Liver (tissue), 9 donors: ENCODE measurements around the gene PAPSS1. TPM values are rescaled to one million over a fixed set of nuclear protein-coding genes. Genes with fewer than 3 reads are reported as not detected.

Experiments
- DNase-seq: peaks from one replicate; pipeline ENCODE4 v3.0.0-alpha.2; 2017; ENCODE audit warnings: low spot score
- H3K27ac ChIP-seq, 2 donors: one replicate each; pipeline ENCODE4 v1.7.0; 2013; ENCODE audit warnings: inconsistent platforms in 2 of 2, low read length in 2 of 2, control low read depth in 1 of 2, low read depth in 1 of 2, mild to moderate bottlenecking in 1 of 2
- H3K27me3 ChIP-seq, 4 donors: one replicate each; pipeline versions ENCODE4 v1.6.1 to v1.7.0; 2013; ENCODE audit warnings: low read length in 3 of 4, inconsistent platforms in 1 of 4, mild to moderate bottlenecking in 1 of 4, moderate library complexity in 1 of 4; ENCODE audit not compliant: control insufficient read depth in 4 of 4, insufficient read depth in 4 of 4
- H3K36me3 ChIP-seq, 4 donors: one replicate each; pipeline versions ENCODE4 v1.6.1 to v1.7.0; 2013; ENCODE audit warnings: low read length in 3 of 4, mild to moderate bottlenecking in 3 of 4, low read depth in 1 of 4, moderate library complexity in 1 of 4; ENCODE audit not compliant: control insufficient read depth in 4 of 4, insufficient read depth in 3 of 4
- H3K4me1 ChIP-seq, 4 donors: one replicate each; pipeline versions ENCODE4 v1.6.1 to v1.7.0; 2013; ENCODE audit warnings: low read length in 3 of 4, mild to moderate bottlenecking in 3 of 4, moderate library complexity in 1 of 4; ENCODE audit not compliant: control insufficient read depth in 4 of 4, insufficient read depth in 4 of 4
- H3K4me3 ChIP-seq, 3 donors: one replicate each; pipeline versions ENCODE4 v1.6.1 to v1.7.0; 2013; ENCODE audit warnings: low read length in 3 of 3, control low read depth in 1 of 3, low read depth in 1 of 3, mild to moderate bottlenecking in 1 of 3
- H3K9ac ChIP-seq, 2 donors: one replicate each; pipeline ENCODE4 v1.7.0; 2013; ENCODE audit warnings: low read length in 2 of 2, mild to moderate bottlenecking in 2 of 2, moderate library complexity in 2 of 2, control low read depth in 1 of 2, low read depth in 1 of 2
- H3K9me3 ChIP-seq, 4 donors: one replicate each; pipeline versions ENCODE4 v1.6.1 to v1.7.0; 2013; ENCODE audit warnings: low read length in 3 of 4; ENCODE audit not compliant: control insufficient read depth in 4 of 4
- EGR1 ChIP-seq, 2 donors: IDR thresholded peaks; 2 replicates each; pipeline ENCODE4 v1.6.1; 2016 to 2018; ENCODE audit warnings: antibody characterized with exemption in 2 of 2, low read depth in 2 of 2
- FOXA1 ChIP-seq: IDR thresholded peaks from 2 replicates; pipeline ENCODE4 v1.6.1; 2016; ENCODE audit warnings: antibody characterized with exemption
- FOXA2 ChIP-seq: IDR thresholded peaks from 2 replicates; pipeline ENCODE4 v1.6.1; 2016; ENCODE audit warnings: antibody characterized with exemption
- HNF4A ChIP-seq, 2 donors: conservative IDR thresholded peaks; 2 replicates each; pipeline ENCODE4 v1.6.1; 2016; ENCODE audit warnings: antibody characterized with exemption in 2 of 2, mild to moderate bottlenecking in 2 of 2
- HNF4G ChIP-seq: IDR thresholded peaks from 2 replicates; pipeline ENCODE4 v1.6.1; 2016; ENCODE audit warnings: antibody characterized with exemption
- JUND ChIP-seq, 2 donors: IDR thresholded peaks; 2 replicates each; pipeline ENCODE4 v1.6.1; 2016; ENCODE audit warnings: antibody characterized with exemption in 2 of 2
- NR2F2 ChIP-seq: IDR thresholded peaks from 2 replicates; pipeline ENCODE4 v1.6.1; 2016; ENCODE audit warnings: antibody characterized with exemption
- RAD21 ChIP-seq, 2 donors: IDR thresholded peaks; 2 replicates each; pipeline ENCODE4 v1.6.1; 2016; ENCODE audit warnings: antibody characterized with exemption in 2 of 2, mild to moderate bottlenecking in 2 of 2
- RXRA ChIP-seq, 2 donors: IDR thresholded peaks; 2 replicates each; pipeline ENCODE4 v1.6.1; 2017 to 2018; ENCODE audit warnings: antibody characterized with exemption in 2 of 2, mild to moderate bottlenecking in 1 of 2
- SP1 ChIP-seq: IDR thresholded peaks from 2 replicates; pipeline ENCODE4 v1.6.1; 2018; ENCODE audit warnings: antibody characterized with exemption, mild to moderate bottlenecking
- TAF1 ChIP-seq: conservative IDR thresholded peaks from 2 replicates; pipeline ENCODE4 v1.6.1; 2016; ENCODE audit warnings: antibody characterized with exemption, mild to moderate bottlenecking
- WGBS: extraction: QIAGEN DNeasy Blood & Tissue Kit; methylation state at CpG from one replicate; pipeline ENCODE4 v1.1.7; 2013; 5-methylcytosine and 5-hydroxymethylcytosine counted together
- polyA plus RNA-seq, 2 donors: library from polyadenylated mRNA; stranded (reverse) in 1 of 2; unstranded in 1 of 2; fragments of 200-250 nt in 1 of 2; fragments of >200 nt in 1 of 2; fragmentation: Nextera tagmentation in 1 of 2; extraction: Ambion mirVana in 1 of 2; gene quantifications; one replicate each; pipeline versions ENCODE4 v1.2.1 to v1.2.3, GENCODE V29; 2013 to 2015
- total RNA-seq, 2 donors: library from RNA; depleted of rRNA; stranded (reverse); fragments of >200 nt; gene quantifications; one replicate each; pipeline ENCODE4 v1.2.3, GENCODE V29; 2014
- TF ChIP-seq, protein P1 (sequence below): IDR thresholded peaks from 2 replicates; pipeline ENCODE4 v1.6.1; 2016; ENCODE audit warnings: antibody characterized with exemption
- TF ChIP-seq, protein P2 (sequence below): IDR thresholded peaks from 2 replicates; pipeline ENCODE4 v1.6.1; 2016; ENCODE audit warnings: antibody characterized with exemption
- TF ChIP-seq, protein P3 (sequence below): IDR thresholded peaks from 2 replicates; pipeline ENCODE4 v1.6.1; 2016; ENCODE audit warnings: antibody characterized with exemption
- TF ChIP-seq, protein P4 (sequence below): fragments of 150-350 bp; IDR thresholded peaks from 2 replicates; pipeline ENCODE4 v1.5.1; 2017; ENCODE audit warnings: improper control_type of control experiment, low read depth, low read length; ENCODE audit not compliant: missing input control
- donor health status: healthy.
- donor health status: healthy.
- donor health status: healthy.
- donor health status: healthy.
- donor health status: healthy.

PAPSS1 gene
- total and polyA plus RNA-seq, 4 donors: 5.7 to 17.8 (median 6.0) TPM

DNA sequence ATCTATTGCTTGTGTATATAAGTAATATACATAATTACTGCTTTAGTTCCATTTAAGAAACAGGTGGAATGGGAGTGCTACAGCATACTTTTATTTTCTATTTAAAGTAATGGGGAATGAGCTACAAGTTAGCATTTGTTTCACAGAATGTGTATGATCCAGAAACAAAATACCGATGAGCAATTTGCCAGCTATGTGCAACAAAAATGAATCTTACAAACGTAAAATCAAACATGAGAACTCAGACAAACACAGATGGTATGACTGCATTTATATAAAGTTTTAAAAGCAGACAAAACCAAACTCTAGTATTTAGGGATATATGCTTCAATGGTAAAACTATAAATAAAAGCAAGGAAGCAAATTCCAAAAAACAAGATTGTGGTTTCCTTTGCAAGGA is 141.7 kb downstream of the PAPSS1 start:
- no peaks in the 10 kb centered on the region for H3K27me3 ChIP-seq
- TF ChIP-seq, protein P1, sequence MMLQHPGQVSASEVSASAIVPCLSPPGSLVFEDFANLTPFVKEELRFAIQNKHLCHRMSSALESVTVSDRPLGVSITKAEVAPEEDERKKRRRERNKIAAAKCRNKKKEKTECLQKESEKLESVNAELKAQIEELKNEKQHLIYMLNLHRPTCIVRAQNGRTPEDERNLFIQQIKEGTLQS: no peak
- no peak for TF ChIP-seq FOXA1
- TF ChIP-seq TAF1: no peak
- TF ChIP-seq EGR1 (IDR thresholded peaks at IDR 0.05; ENCODE audit: low read depth in 2 of 2): no peak
- TF ChIP-seq, protein P2, sequence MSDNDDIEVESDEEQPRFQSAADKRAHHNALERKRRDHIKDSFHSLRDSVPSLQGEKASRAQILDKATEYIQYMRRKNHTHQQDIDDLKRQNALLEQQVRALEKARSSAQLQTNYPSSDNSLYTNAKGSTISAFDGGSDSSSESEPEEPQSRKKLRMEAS: no peak
- no peak for TF ChIP-seq JUND (IDR thresholded peaks at IDR 0.05)
- no peak for TF ChIP-seq NR2F2
- TF ChIP-seq, protein P3, sequence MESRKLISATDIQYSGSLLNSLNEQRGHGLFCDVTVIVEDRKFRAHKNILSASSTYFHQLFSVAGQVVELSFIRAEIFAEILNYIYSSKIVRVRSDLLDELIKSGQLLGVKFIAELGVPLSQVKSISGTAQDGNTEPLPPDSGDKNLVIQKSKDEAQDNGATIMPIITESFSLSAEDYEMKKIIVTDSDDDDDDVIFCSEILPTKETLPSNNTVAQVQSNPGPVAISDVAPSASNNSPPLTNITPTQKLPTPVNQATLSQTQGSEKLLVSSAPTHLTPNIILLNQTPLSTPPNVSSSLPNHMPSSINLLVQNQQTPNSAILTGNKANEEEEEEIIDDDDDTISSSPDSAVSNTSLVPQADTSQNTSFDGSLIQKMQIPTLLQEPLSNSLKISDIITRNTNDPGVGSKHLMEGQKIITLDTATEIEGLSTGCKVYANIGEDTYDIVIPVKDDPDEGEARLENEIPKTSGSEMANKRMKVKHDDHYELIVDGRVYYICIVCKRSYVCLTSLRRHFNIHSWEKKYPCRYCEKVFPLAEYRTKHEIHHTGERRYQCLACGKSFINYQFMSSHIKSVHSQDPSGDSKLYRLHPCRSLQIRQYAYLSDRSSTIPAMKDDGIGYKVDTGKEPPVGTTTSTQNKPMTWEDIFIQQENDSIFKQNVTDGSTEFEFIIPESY: no peak
- TF ChIP-seq FOXA2: no peak
- TF ChIP-seq HNF4G: no peak
- TF ChIP-seq RXRA (IDR thresholded peaks at IDR 0.05): no peak
- TF ChIP-seq, protein P4, sequence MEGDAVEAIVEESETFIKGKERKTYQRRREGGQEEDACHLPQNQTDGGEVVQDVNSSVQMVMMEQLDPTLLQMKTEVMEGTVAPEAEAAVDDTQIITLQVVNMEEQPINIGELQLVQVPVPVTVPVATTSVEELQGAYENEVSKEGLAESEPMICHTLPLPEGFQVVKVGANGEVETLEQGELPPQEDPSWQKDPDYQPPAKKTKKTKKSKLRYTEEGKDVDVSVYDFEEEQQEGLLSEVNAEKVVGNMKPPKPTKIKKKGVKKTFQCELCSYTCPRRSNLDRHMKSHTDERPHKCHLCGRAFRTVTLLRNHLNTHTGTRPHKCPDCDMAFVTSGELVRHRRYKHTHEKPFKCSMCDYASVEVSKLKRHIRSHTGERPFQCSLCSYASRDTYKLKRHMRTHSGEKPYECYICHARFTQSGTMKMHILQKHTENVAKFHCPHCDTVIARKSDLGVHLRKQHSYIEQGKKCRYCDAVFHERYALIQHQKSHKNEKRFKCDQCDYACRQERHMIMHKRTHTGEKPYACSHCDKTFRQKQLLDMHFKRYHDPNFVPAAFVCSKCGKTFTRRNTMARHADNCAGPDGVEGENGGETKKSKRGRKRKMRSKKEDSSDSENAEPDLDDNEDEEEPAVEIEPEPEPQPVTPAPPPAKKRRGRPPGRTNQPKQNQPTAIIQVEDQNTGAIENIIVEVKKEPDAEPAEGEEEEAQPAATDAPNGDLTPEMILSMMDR: no peak
- TF ChIP-seq HNF4A (conservative IDR thresholded peaks at IDR 0.05): no peak
- TF ChIP-seq RAD21 (IDR thresholded peaks at IDR 0.05): no peak
- no peak overlapping the region for H3K4me3 ChIP-seq
- H3K4me1 ChIP-seq: no peaks in the 10 kb centered on the region
- H3K27ac ChIP-seq: no peak overlapping the region
- no peaks in the 10 kb centered on the region for H3K36me3 ChIP-seq
- no peaks in the 10 kb centered on the region for H3K9me3 ChIP-seq
- WGBS: 87% methylated on average over 2 of the region's 2 CpGs
- no peak overlapping the region for H3K9ac ChIP-seq
- no peak for DNase-seq

DNA sequence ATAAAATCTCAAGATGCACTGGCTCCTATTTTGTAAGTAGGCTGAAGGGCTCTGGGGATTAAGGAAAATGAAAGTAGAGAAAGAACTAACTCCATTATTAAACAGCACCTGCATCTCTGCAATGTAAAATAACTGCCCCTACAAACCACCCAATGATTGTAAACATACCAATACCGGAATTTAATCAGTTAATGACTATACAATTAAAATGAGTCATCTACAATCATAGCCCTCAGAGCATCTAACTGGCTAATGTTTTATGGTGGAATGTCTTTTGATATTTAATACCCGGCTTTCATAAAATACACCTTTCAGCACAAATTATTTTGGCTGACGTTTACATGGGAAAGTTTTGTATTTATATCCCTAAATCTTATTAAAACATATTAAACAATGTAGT is 142.3 kb downstream of the PAPSS1 start:
- Histone ChIP-seq H3K27me3 (no peaks in the 10 kb centered on the region), H3K27ac (no peak overlapping the region), H3K9ac (no peak overlapping the region), H3K4me3 (no peak overlapping the region), H3K36me3 (no peaks in the 10 kb centered on the region), H3K9me3 (no peaks in the 10 kb centered on the region), H3K4me1 (no peaks in the 10 kb centered on the region)
- TF ChIP-seq SP1 (no peak), EGR1 (IDR thresholded peaks at IDR 0.05; ENCODE audit: low read depth in 2 of 2) (no peak), HNF4G (no peak), RXRA (IDR thresholded peaks at IDR 0.05) (no peak), NR2F2 (no peak), TAF1 (no peak), HNF4A (conservative IDR thresholded peaks at IDR 0.05) (no peak)
- TF ChIP-seq, protein P1: no peak
- TF ChIP-seq, protein P2: no peak
- TF ChIP-seq, protein P4: no peak
- 87% methylated on average over 3 of the region's 3 CpGs for WGBS
- DNase-seq: no peak
